HEK293 (cell line): ENCODE data around the gene PHACTR1.

ENCODE experiments used
- BCL11A ChIP-seq: fragments of 450-650 bp; formaldehyde crosslinking; IDR thresholded peaks from 2 replicates; pipeline ENCODE4 v1.5.1; 2016; ENCODE audit warnings: low read depth, missing biosample characterization, missing genetic modification characterization
- CTCF ChIP-seq: fragments of 450-650 bp; formaldehyde crosslinking; IDR thresholded peaks from 2 replicates; pipeline ENCODE4 v1.5.1; 2016; ENCODE audit warnings: missing biosample characterization, missing genetic modification characterization
- ELK4 ChIP-seq: IDR thresholded peaks from 2 replicates; pipeline ENCODE4 v1.6.1; 2011; ENCODE audit warnings: mild to moderate bottlenecking, low read depth, low read length, borderline replicate concordance
- MEIS1 ChIP-seq: sonication (generic); formaldehyde crosslinking; IDR thresholded peaks from 2 replicates; pipeline ENCODE4 v1.8.1; 2022; ENCODE audit warnings: missing genetic modification reagents, mild to moderate bottlenecking, borderline replicate concordance
- MYNN ChIP-seq: fragments of 450-650 bp; formaldehyde crosslinking; IDR thresholded peaks from 2 replicates; pipeline ENCODE4 v1.5.1; 2016; ENCODE audit warnings: missing biosample characterization, missing genetic modification characterization, borderline replicate concordance
- REPIN1 ChIP-seq: fragments of 450-650 bp; formaldehyde crosslinking; IDR thresholded peaks from 2 replicates; pipeline ENCODE4 v1.5.1; 2017; ENCODE audit warnings: missing biosample characterization, missing genetic modification characterization, low read depth
- REST ChIP-seq: fragments of 450-650 bp; formaldehyde crosslinking; IDR thresholded peaks from 2 replicates; pipeline ENCODE4 v1.5.1; 2016; ENCODE audit warnings: missing biosample characterization, missing genetic modification characterization
- TRIM28 ChIP-seq: IDR thresholded peaks from 2 replicates; pipeline ENCODE4 v1.6.1; 2011; ENCODE audit warnings: low read length, control low read depth, borderline replicate concordance
- YY1 ChIP-seq: fragments of 450-650 bp; formaldehyde crosslinking; IDR thresholded peaks from 2 replicates; pipeline ENCODE4 v1.5.1; 2018; ENCODE audit warnings: missing biosample characterization, missing genetic modification characterization
- ZBTB21 ChIP-seq: fragments of 450-650 bp; formaldehyde crosslinking; IDR thresholded peaks from 2 replicates; pipeline ENCODE4 v1.5.1; 2017; ENCODE audit warnings: missing biosample characterization, missing genetic modification characterization
- ZNF133 ChIP-seq: fragments of 450-650 bp; formaldehyde crosslinking; IDR thresholded peaks from 2 replicates; pipeline ENCODE4 v1.5.1; 2016; ENCODE audit warnings: missing biosample characterization, missing genetic modification characterization
- ZNF366 ChIP-seq: fragments of 450-650 bp; formaldehyde crosslinking; conservative IDR thresholded peaks from 2 replicates; pipeline ENCODE4 v1.5.1; 2016; ENCODE audit warnings: missing biosample characterization, missing genetic modification characterization
- ZNF768 ChIP-seq: fragments of 450-650 bp; formaldehyde crosslinking; IDR thresholded peaks from 2 replicates; pipeline ENCODE4 v1.5.1; 2018; ENCODE audit warnings: missing biosample characterization, mild to moderate bottlenecking, missing genetic modification characterization
- ZNF830 ChIP-seq: fragments of 450-650 bp; IDR thresholded peaks from 2 replicates; pipeline ENCODE4 v1.5.0; 2018; ENCODE audit warnings: missing biosample characterization, missing genetic modification characterization, low read depth, mild to moderate bottlenecking, moderate library complexity

GRCh38 chr6:13260831-13261230, 544.3 kb downstream of the PHACTR1 start:
- no peak for TF ChIP-seq REST
- TF ChIP-seq ZNF366 (tag by site-specific recombination) = no peak
- no peak for TF ChIP-seq YY1 (tag by site-specific recombination)
- no peak for TF ChIP-seq ELK4
- no peak for TF ChIP-seq MEIS1 (CRISPR knock-in tag)
- no peak for TF ChIP-seq ZNF133
- TF ChIP-seq TRIM28 = no peak
- no peak for TF ChIP-seq REPIN1 (tag by site-specific recombination)
- TF ChIP-seq BCL11A (tag by site-specific recombination) = no peak
- no peak for TF ChIP-seq MYNN (tag by site-specific recombination)
- no peak for TF ChIP-seq ZNF830
- no peak for TF ChIP-seq CTCF (tag by site-specific recombination)
- TF ChIP-seq ZNF768 (tag by site-specific recombination) = no peak
- no peak for TF ChIP-seq ZBTB21 (tag by site-specific recombination)
